Fibroblast of pulmonary artery (primary cell): ENCODE results near the gene TNIK.
"Not testable (repeated sequence)": the region's sequence is repeated elsewhere in the genome, so short reads cannot be mapped to it uniquely, and the experiment has no call there.

Experiments used
- DNase-seq: peaks from one replicate; pipeline ENCODE4 v3.0.0-alpha.2; 2010; ENCODE audit warnings: low read depth
- H3K4me3 ChIP-seq: replicated peaks from 2 replicates; pipeline ENCODE4 v1.5.1; 2011; ENCODE audit warnings: low read depth, mild to moderate bottlenecking, control low read depth, low read length, moderate library complexity
- TF ChIP-seq, protein P1 (sequence below): IDR thresholded peaks from 2 replicates; pipeline ENCODE4 v1.5.1; 2011; ENCODE audit warnings: mild to moderate bottlenecking, control low read depth, low read length, inconsistent platforms; ENCODE audit errors: missing control alignments

TNIK gene

DNA sequence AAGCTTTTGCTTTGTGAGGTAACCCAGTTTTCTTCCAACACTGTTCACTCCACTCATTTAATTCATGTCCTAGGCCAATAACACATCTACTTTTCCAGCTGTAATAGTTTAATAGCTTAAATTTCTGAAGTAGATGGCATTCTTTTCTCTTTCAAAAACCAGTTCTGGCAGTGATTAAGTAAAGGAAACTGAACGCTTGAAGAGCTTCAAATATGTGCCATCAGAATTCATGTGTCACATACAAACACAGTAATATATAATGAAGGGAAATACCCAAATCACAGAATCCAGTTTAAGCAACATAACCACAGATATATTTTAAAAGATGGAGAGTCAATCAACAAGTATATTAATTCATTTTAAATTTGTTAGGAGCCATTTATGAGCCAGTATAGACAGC, 91.0 kb downstream of the TNIK start:
- no peak overlapping the region for H3K4me3 ChIP-seq
- no peak for DNase-seq
- TF ChIP-seq, protein P1, sequence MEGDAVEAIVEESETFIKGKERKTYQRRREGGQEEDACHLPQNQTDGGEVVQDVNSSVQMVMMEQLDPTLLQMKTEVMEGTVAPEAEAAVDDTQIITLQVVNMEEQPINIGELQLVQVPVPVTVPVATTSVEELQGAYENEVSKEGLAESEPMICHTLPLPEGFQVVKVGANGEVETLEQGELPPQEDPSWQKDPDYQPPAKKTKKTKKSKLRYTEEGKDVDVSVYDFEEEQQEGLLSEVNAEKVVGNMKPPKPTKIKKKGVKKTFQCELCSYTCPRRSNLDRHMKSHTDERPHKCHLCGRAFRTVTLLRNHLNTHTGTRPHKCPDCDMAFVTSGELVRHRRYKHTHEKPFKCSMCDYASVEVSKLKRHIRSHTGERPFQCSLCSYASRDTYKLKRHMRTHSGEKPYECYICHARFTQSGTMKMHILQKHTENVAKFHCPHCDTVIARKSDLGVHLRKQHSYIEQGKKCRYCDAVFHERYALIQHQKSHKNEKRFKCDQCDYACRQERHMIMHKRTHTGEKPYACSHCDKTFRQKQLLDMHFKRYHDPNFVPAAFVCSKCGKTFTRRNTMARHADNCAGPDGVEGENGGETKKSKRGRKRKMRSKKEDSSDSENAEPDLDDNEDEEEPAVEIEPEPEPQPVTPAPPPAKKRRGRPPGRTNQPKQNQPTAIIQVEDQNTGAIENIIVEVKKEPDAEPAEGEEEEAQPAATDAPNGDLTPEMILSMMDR: no peak

DNA sequence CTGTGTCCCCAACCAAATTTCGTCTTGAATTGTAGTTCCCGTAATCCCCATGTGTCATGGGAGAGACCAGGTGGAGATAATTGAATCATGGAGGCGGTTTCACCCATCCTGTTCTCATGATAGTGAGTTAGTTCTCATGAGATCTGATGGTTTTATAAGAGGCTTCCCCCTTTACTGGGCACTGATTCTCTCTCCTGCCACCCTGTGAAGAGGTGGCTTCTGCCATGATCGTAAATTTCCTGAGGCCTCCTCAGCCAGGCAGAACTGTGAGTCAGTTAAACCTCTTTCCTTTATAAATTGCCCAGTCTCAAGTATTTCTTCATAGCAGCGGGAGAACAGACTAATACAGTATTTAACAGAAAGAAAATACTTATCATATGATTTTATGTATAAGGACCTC, 93.5 kb downstream of the TNIK start:
- not testable (repeated sequence) for DNase-seq, H3K4me3 ChIP-seq

DNA sequence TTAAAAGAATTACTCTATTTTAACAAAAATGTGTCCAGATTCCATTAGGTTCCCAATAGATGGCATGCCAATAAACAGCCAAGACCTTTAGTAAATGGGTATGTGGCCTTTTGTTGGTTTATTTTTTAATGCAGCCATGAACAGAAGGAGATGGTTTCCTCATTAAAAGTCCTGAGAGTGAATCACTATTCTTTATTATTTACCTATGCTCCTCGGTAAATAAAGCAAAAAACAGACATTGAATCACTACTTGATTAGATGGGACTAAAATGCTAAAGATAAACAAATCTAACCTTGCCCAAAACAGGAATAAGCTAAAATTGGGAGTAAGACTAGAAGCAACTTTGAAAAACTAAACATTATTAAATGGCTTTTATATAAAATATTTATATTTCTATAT, 94.2 kb downstream of the TNIK start:
- no peak for DNase-seq
- no peak overlapping the region for H3K4me3 ChIP-seq
- TF ChIP-seq, protein P1: no peak

DNA sequence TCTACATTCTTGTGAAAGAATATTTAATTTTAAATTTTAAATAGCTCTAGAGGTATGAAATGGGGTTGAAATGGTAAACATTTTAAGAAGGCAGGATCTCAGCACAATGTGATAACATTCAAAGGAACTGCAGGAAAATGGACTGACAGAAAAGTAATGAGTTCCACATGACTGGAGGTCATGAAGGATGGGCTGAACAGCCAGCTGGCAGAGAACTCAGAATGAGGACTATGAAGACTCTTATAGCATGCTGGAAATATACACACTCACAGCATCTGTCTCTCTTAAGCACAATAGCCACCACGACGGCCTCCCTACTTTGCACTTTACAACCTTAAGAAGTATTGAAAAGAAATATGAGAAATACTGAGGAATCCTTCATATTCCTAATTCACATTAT, 94.7 kb downstream of the TNIK start:
- H3K4me3 ChIP-seq: no peak overlapping the region
- TF ChIP-seq, protein P1: no peak
- no peak for DNase-seq

DNA sequence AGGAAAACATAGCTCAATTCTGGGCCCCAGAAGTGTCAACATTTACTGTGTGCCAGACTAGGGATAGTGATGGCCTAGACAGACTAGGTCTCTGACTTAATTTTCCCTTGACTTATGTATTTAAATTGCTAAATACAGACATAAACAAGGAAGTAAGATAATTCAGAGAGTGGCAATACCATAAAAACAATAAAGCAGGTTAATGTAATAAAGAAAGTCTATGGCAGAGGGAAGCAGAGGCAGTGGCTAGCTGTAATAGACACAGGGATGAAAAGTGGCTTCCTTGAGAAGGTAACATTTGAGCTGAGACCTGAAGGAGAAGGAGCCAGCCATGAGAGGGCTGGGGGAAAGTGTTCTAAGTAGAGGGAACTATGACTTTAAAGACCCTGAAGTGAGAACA, 95.7 kb downstream of the TNIK start:
- DNase-seq: no peak

DNA sequence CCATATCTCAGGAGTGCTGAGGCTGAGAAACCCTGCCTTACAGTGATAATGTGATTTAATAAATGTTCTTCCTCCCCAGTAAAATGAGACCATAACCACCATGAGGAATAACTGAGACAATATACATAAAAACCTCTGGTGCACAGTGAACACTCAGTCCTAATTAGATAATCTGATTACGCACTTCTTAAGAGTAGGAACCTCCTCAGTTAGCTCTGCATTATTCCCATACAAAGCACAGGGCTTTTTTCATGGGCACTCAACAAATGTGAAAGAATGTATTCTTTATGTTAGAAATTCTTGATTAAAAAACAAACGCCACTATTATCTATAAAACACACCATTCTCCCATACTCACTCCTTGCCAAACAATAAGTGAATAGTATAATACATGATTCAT, 97.0 kb downstream of the TNIK start:
- DNase-seq: no peak
- H3K4me3 ChIP-seq: no peak overlapping the region
- TF ChIP-seq, protein P1: no peak

More for the DNA sequence above, 95.7 kb downstream of the TNIK start:
- TF ChIP-seq, protein P1: no peak
- no peak overlapping the region for H3K4me3 ChIP-seq

DNA sequence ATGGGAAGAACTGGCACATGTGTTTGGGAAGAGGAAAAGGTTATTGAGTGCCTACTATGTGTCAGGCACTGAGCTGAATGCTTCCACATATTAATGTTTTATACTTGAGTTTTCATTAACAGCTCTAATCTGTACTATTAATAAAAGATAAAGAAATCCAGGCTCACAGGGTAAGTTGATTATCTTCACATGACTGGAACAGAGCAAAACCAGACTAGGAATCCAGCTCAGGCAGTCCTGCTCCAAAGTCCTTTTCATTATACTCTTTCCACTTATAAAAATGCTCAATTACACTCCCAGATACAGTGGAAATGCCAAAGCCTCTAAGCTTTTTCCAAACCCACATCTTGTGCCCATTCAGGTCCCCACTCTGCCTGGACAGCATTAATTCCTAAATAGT, 97.6 kb downstream of the TNIK start:
- no peak for DNase-seq
- TF ChIP-seq, protein P1: no peak
- H3K4me3 ChIP-seq: no peak overlapping the region

DNA sequence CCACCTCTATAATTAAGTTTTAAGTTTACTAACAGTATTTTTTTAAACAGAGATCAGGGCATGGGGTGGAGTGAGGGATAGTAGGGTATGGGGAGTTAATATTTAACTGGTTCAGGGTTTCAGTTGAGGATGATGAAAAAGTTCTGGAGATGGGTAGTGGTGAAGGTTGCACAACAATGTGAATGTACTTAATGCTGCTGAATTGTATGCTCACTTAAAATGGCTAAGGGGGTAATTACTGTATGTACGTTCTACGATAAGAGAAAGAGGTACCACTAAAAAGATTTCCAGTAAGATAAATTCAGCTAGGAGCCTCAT, 101.4 kb downstream of the TNIK start:
- no peak for DNase-seq
- no peak overlapping the region for H3K4me3 ChIP-seq
- TF ChIP-seq, protein P1: no peak
